ENCODE data around the gene SOX6.
"Not testable (repeated sequence)": the region's sequence is repeated elsewhere in the genome, so short reads cannot be mapped to it uniquely, and the experiment has no call there.

Gene SOX6

DNA sequence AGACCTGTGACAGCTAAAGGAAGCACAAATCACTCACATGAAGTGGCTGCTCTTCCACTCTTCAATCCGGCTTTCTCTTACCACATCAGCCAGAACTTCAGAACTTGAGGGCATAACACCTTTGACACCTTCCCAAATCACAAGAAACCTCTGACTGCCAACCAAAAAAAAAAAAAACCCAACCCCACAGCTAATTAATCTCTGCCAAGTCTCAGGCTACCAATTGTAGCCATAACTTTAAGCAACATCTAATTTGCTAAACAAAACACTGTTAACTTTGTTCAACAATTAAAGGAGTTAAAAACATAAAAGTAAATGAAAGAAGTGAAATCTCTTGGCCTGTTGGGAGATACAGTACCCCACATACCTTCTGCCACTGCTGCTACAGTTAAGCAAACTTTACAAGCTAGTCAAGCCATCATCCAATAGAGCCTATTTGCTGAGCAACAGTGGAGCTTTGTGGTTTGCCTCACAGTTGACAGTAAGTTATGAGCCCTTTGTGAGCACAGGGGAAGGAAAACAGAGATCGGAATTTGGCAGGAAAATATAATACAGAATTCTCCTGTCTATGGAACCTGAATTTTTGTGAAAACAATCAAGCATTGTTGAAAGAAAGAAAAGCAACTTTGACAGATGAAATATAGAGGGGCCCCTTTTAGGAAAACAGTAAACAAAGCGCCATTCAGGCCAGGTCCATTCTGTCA is at the start of gene SOX6:
Gene SOX6 (minus strand): TSS at position 490 of the 704 bp plus-strand sequence. CDS start 15,298 bp downstream, outside the sequence.
- no peak for DNase-seq

DNA sequence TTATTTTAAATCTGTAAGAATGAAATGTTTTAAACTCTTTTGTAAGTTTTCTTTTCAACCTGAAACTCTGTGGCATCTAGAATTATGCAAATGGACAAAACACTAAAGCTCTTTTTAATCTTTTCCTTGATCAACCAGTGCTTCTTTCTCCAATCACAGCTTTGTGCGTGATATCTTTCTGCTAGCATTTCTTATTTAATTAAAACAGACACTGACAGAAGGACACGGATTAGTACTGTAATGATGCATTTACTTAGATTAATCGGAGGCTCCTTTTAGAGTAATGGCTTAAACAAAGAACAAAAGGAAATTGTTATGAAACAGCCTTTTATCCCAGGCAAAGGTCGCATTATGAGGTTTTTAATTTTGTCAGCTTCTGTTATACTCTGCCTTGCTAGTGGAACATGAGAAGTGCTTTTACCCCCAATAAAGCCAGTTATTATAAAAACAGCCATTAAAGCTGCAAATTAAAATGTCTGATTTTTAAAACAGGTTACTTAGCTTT is 48.5 kb upstream of the SOX6 start:
- DNase-seq: no peak

DNA sequence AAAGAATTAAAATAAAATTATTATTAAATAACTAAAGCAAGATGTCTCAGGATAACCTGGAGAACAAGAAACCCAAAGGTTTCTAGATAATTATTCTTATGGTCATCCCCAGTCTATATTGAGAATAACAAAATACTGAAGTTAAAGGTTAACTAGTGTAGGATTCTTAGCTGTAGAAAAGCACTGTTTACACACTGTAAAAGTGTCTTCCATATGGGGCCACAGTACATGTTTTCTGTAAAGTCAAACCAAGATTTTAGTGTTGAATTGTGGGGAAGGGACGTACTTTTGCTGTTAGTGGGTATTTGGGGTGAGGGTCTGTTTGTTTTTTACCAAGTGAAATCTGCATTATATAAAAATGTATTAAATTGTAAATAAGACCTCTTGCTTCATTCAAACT is 47.5 kb upstream of the SOX6 start:
- no peak for DNase-seq

DNA sequence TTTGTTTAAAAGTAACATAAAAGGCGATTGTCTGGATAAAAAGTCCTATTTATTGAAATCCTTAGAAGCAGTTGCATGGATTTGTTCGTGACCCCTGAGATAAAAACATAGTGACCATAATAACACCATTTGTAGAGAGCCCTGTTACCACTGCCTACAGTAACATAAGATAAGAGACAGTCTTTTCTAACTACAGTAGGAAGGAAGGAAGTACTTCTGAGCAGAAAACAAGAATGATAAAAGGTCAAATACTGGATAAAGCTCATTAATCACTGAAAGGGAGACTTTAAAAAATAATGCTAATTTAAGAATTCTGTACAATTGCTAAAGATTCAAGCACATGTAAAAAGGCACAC is 47.1 kb upstream of the SOX6 start:
- no peak for DNase-seq

DNA sequence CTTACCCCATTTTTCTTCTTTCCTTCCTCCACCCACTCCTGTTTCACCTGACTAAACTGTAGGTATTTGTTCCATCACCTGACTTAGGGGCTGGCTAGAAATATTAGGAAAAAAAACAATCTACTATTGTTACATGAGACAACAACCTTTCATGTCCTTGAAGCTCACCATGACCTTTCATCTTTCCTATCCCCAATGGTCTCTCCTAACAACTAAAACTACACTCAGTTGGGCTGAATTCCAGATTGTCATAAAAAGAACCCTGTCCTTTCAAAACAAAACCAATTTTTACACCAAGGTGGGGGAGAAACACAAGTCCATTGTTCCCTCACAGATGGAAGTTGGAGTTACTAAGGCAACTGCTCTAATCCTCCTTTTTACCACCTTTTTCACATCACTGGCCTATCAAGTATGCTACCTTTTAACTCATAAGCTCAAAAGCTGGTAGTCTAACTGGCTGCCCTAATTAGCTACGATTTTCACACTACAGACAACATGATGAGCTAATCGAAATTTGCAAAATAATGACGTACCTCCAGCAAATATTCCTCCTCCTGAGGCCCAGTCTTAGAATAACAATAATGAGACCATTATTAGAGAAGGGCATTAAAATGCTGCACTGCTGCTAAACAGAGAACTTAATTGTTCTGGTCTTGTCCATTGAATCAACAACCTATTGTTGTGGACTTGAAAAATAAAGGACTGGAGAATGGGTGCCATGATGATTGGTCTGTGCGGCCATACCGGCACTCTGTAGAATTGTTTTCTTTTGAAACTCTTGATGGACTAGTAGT is 46.5 kb upstream of the SOX6 start:
- DNase-seq: no peak

DNA sequence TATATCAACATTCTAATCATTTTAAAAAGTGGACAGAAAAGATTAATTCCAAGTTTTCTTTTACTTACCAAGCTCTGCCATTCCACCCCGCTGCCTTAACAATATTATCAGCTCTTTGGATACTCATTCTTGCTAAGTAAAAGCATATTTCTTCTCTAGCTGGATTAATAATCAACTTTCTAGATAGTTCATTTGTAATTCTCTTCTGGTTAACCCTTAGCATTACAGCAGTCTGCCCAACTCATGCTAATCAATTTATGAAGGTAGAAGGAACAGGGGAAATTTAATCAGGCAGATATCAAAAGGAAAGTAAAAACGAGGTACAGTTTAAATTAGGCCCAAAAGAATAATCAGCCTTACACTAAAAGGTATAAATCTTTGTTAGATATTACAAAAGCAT is 41.0 kb upstream of the SOX6 start:
- DNase-seq: no peak

DNA sequence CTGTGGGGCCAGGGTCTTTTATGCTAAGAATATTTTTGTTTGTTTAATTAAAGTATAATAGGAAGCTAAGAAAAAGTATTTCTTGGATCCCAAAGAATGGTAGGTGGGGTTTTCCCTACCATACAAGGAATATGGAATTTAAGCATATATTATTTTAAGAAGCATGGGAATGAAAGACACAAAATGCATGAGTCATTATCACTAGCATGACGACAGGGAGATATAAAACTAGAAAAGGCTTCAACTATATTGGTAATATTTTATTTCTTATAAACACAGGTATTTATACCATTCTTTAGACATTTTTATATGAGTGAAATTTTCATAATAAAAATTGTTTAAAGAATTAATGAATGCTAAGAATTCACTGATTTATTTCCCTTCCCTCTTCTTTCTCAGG is 39.3 kb upstream of the SOX6 start:
- no peak for DNase-seq

DNA sequence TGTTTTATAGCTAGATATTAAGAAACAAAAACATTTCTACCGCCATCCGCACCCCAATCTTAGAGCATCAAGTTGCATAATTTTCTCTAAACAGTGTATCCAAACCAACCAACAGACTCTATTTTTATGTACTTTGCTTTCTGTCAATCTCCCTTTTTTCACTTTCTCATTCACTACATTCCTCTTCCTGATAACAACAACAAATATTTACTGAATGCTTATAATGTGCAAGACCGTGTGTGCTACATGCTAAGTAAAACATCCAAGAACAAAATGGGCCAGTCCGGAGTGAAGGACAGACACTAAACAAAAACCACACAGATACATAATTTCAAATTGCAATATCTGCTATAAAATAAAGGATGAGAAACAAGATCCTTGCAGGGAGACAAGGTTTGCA is 38.6 kb upstream of the SOX6 start:
- no peak for DNase-seq

DNA sequence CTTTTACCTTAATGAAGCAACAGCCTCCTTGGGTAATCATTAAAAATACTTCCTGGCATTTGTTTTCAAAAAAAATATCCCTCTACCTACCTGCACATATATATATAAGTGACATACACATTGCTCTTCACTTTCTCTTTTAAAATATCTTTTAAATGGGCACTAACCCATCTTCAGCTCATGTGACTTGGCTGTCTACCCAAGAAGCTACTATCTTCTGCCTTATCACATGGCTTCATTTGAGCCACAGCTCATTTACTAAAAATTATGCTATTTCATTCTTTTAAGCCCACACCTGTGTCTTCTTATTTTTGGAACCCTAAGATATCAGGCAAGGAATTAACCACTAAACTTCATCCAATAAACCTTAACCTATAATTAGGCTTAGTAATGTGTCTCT is 37.0 kb upstream of the SOX6 start:
- DNase-seq: no peak

DNA sequence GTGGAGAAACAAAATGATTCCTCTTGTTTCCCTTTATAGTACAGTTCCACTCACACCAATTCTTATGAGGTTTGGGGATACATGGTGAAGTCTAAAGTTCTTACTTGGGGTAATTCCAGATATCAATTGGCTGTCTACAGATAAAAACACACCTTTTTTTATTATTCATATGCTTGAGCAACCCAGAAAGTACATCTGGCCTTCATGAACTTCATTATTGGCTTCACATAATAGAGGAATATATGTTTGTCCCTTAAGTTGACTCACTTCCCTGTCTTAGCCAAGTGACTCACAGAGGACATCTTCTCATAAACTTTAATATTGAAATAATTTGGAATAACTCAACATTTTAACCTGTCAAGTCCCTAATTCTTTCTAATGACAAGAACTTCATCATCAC is 36.3 kb upstream of the SOX6 start:
- no peak for DNase-seq

DNA sequence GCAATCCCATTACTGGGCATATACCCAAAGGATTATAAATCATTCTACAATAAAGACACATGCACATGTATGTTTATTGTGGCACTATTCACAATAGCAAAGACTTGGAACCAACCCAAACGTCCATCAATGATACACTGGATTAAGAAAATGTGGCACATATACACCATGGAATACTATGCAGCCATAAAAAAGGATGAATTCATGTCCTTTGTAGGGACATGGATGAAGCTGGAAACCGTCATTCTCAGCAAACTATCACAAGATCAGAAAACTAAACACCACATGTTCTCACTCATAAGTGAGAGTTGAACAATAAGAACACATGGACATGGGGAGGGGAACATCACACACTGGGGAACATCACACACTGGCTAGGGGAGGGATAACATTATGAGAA is 34.5 kb upstream of the SOX6 start:
- not testable (repeated sequence) for DNase-seq

DNA sequence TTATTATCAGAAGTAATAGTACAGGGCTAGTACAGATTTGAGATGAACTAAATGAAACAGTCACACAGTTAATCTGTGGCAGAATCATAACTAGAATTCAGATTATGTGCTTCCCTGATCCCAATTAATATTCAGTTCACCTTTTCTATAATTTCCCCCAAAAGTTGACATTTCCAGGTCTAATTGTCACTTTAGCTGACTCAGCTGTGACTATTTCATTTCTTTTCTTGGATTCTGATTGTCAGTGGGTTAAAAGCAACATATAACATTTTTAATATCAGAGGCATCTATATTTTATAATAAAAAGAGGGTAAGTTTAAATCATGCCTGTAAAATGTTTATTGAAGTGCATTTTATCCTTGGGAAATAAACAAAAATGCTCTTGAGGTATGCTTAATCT is 28.8 kb upstream of the SOX6 start:
- DNase-seq: no peak

DNA sequence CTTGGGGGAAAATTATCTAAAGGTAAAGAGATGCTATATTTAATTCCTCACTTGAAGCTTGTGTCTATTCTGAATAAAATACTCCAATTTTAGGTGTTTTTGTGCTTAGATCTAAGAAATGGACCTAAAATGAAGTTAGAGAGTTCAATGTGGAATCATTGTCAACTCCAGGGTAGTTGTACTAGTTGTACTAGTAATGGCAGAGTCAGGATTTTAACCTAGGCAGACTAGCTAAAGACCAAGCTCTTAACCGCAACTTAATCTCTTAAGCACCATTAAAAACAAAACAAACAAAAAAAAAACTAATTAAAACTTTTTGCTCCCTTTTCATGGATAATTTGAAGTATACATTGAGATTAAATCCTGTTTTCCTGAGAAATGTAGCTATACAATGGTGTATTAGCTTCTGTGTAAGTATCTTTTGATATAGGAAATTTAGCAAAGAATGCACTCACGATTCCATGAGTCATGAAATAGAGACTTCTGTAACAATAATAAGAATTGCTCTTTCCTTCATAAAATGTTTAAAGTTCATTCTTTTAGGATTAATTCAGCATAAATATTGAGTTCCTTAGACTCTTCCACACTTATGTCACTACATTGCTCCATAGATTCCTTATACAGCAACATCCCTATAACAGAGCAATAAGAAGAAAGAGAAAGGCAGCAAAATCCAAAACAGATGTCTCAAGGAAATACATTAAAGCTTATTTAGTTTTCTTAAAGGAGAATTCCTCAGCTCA is 26.5 kb upstream of the SOX6 start:
- DNase-seq: no peak

DNA sequence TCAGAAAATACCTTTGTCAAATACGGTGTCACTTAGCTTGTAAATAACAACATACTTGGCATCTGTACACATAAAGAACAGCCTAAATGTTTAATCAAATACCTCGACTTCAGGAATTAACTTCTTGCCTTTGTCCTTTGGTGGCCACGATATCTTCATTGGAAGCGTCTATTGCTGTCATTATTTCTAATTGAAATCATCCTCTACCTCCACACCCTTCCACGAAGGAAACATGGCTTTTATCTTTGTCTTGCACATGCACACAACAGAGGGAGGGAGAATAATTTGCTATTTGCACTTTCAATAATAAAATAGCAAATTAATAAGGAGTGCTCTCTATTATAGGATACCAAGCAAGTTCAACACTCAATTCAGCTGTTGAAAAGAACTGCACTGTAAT is 25.8 kb upstream of the SOX6 start:
- DNase-seq: no peak

DNA sequence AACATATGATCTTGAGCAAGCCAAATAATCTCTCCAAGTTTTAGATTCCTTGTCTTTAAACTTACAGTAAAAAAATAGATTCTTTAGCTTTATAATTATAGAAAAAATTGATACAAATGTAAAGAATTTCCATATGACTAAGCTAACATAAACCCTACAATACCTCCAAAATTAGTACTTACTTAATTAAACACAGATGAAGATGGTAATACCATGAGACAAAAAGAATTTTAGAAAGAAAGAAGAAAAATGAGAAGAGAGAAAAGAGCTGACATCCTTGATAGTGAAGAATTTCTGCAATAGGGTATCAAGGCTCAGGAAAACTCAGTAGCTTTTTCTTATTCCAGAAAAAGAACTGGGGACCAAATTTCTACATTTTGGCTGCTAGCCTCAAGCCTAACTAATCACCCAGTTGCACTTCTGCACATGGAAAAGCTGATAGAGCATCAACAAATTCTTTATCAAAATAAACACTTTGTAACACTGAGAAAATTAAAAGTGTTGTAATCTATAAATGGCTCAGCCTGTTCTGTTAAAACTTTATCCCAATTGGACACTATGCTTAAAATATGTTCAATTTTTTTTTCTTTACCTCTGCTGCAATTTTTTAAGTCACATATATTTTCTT is 24.7 kb upstream of the SOX6 start:
- no peak for DNase-seq

GRCh38 chr11:16378906-16379305 is 22.6 kb upstream of the SOX6 start:
- DNase-seq: no peak

GRCh38 chr11:16377746-16378145 is 21.4 kb upstream of the SOX6 start:
- DNase-seq: no peak

DNA sequence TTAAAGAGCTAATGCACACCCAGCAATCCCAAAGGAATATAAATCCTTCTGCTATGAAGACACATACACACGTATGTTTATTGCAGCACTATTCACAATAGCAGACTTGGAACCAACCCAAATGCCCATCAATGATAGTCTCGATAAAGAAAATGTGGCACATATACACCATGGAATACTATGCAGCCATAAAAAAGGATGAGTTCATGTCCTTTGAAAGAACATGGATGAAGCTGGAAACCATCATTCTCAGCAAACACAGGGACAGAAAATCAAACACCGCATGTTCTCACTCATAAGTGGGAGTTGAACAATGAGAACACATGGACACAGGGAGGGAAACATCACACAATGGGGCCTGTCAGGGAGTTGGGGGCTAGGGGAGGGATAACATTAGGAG is 19.3 kb upstream of the SOX6 start:
- not testable (repeated sequence) for DNase-seq

- no peak for DNase-seq
Measured at GRCh38 chr11:16373768-16374167, 17.4 kb upstream of the SOX6 start.

GRCh38 chr11:16372355-16372754 is 16.0 kb upstream of the SOX6 start:
- DNase-seq: no peak

DNA sequence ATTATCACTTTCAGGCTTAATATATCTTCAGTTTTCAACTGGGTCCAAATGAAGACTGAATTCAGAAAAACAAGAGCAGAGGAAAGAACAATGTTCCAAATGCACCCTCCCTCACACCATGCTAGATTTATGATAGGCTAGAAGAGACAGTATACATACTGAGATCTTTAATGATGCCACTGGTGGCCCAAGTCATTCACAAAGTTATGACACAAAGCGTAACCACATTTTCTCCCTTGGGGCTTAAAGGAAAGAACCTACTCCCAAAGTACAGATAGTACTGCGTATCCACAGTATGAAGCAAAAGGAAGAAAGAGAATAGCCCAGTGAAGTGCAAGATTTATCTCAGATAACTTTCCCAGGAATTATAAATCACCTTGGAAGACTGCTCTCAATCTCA is 10.9 kb upstream of the SOX6 start:
- DNase-seq: no peak

GRCh38 chr11:16365581-16366228 is 9.4 kb upstream of the SOX6 start:
- DNase-seq: no peak

GRCh38 chr11:16364254-16364653 is 7.9 kb upstream of the SOX6 start:
- no peak for DNase-seq
